Fibroblast of lung (primary cell): ENCODE results near the gene HRG.

Experiments
- CTCF ChIP-seq, 2 donors: IDR thresholded peaks in 1 of 2; conservative IDR thresholded peaks in 1 of 2; 1 replicate in 1 of 2; 2 replicates in 1 of 2; pipeline ENCODE4 v1.5.1; 2011 to 2012; ENCODE audit warnings: low read length in 2 of 2, control low read depth in 1 of 2, inconsistent platforms in 1 of 2, low read depth in 1 of 2, mild to moderate bottlenecking in 1 of 2
- EZH2 ChIP-seq: IDR thresholded peaks from 2 replicates; pipeline ENCODE4 v1.5.1; 2012; ENCODE audit warnings: low read length, control low read depth, mild to moderate bottlenecking; ENCODE audit errors: missing control alignments

- TF ChIP-seq CTCF (conservative IDR thresholded peaks at IDR 0.05 in 1 of 2, IDR thresholded peaks at IDR 0.05 in 1 of 2; ENCODE audit: low read depth in 1 of 2, low read length in 2 of 2) (no peak), EZH2 (no peak)
Measured at GRCh38 chr3:186638259-186638658, 27.6 kb upstream of the HRG start.
